Dermis microvascular lymphatic vessel endothelial cell (primary cell): Measurements from ENCODE around the gene WAS. TPM values are rescaled to one million over a fixed set of nuclear protein-coding genes. Genes with fewer than 3 reads are reported as not detected.
"Not testable (repeated sequence)": the region's sequence is repeated elsewhere in the genome, so short reads cannot be mapped to it uniquely, and the experiment has no call there.

ENCODE experiments used
- DNase-seq, 2 donors: peaks; one replicate each; pipeline versions ENCODE4 v3.0.0 to v3.0.0-alpha.2; 2010; ENCODE audit warnings: low read depth in 2 of 2
- total RNA-seq: library from RNA; depleted of rRNA; stranded (reverse); fragments of >200 nt; gene quantifications from 2 replicates; pipeline ENCODE4 v1.2.1, GENCODE V29; 2014

Gene WAS
- 0.25 TPM in 1 of 2 replicates, not detected in the other for total RNA-seq

DNA sequence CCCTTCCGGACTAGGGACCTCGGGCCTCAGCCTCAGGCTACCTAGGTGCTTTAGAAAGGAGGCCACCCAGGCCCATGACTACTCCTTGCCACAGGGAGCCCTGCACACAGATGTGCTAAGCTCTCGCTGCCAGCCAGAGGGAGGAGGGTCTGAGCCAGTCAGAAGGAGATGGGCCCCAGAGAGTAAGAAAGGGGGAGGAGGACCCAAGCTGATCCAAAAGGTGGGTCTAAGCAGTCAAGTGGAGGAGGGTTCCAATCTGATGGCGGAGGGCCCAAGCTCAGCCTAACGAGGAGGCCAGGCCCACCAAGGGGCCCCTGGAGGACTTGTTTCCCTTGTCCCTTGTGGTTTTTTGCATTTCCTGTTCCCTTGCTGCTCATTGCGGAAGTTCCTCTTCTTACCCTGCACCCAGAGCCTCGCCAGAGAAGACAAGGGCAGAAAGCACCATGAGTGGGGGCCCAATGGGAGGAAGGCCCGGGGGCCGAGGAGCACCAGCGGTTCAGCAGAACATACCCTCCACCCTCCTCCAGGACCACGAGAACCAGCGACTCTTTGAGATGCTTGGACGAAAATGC, at the start of gene WAS:
Gene WAS, plus strand, starts transcription at position 389 of the 572 bp plus-strand sequence. Its CDS starts 55 bp downstream, at position 444.
- no peak for DNase-seq

DNA sequence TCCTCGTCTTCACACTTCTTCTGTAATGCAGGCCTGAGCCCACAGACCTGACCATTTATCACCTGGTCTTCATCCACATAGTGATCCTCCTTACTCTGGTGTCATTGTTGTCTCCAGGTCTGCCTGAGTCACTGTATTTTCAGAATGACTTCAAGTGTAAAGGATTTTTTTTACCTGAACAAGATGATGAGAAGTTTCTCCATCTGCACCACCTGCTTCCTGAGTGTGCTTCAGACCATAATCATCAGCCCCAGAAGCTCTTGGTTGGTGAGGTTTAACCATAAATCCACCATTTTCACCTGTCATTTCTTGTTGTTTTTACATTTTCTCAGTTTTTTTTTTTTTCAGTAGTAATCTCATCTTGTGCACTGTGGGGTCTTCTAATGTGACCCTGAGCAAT, 47.3 kb upstream of the WAS start:
- DNase-seq = no peak

DNA sequence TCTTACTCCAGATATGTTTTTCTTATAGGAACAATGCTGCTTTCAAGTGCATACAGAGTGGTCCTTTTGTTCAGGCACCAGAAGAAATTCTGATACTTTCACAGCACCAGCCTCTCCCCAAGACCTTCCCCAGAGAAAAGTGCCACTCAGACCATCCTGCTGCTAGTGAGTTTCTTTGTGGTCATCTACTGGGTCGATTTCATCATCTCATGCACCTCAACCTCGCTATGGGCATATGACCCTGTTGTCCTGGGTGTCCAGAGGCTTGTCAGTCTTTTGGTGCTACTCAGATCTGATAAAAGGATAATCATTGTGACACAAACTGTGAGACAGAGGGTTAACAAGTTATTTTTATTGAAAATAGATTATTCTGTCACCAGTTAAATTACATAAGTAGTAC, 46.8 kb upstream of the WAS start:
- no peak for DNase-seq

DNA sequence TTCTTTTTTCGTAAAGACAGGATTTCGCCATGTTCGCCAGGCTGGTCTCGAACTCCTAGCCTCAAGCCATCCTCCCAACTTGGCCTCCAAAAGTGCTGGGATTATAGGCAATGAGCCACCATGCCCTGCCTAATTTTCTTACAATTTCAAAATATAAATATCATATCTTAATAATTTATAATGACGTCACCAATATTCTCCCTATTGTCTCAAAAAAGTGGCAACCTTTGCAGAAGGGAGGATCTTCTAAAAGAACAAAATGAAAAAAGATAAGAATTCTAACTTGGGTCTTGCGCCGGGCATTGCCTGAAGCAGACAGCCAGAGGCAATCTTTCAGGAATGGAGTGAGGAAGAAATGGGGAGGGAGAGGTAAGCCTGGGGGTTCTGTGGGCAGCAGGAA, 37.9 kb upstream of the WAS start:
- no peak for DNase-seq

DNA sequence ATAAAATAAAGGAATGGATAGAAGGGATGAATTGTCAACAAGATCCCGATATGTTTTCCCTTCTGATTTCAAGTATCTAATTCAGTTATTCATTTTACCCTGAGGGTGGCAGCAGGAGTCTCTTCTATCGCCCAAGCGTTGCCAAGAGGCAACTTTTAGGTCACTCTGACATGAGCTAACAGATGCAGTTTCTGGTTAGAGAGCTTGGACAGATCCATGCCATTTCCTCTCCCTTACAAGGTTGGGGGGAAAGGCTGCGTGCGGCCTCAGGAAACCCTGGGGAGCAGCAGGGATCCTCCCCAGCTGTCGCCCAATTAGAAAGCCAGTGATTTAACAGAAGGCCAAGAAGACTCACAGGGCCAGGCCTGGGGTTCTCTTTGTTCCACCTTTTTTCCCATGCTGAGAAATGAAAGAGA, 35.3 kb upstream of the WAS start:
- DNase-seq = peak; percentile 15 to 49

DNA sequence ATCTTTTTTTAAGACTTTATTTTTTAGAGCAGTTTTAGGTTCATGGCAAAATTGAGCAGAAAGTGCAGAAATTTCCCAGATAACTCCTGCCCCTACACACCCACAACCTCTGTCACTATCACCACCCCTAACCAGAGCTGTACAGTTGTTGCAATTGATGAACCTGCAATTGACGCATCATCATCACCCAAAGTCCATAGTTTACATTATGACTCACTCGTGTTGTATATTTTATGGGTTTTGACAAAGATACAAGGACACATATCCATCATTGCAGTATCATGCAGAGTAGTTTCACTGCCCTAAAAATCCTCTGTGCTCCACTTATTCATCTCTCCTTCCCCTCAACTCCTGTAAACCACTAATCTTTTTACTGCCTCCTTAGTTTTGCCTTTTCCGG, 34.5 kb upstream of the WAS start:
- DNase-seq = no peak

DNA sequence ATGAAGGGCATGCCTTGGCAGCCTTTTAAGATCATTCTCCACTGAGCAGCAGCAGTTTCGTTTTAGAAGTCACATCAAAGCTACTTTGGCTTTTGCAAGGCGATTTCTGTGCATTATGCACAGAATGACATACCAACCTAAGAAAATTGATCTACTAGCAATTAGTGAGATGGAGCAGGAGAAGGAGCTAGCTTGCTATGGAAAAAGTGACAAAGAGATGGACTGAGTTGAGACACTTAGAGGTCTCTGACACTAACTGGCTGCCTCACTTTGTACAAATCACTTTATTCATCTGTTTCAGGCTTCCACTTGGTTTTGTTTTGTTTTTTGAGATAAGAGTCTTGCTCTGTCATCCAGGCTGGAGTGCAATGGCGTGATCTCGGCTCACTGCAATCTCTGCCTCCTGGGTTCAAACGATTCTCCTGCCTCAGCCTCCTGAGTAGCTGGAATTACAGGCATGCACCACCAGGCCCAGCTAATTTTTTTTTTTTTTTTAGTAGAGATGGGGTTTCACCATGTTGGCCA, 31.5 kb upstream of the WAS start:
- not testable (repeated sequence) for DNase-seq

DNA sequence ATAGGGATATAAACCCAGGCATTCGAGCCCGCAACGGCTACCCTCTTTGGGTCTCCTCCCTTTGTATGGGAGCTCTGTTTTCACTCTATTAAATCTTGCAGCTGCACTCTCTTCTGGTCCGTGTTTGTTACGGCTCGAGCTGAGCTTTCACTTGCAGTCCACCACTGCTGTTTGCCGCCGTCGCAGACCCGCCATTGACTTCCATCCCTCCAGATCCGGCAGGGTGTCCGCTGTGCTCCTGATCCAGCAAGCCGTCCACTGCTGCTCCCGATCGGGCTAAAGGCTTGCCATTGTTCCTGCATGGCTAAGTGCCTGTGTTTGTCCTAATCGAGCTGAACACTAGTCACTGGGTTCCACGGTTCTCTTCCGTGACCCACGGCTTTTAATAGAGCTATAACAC, 28.9 kb upstream of the WAS start:
- DNase-seq = not testable (repeated sequence)

DNA sequence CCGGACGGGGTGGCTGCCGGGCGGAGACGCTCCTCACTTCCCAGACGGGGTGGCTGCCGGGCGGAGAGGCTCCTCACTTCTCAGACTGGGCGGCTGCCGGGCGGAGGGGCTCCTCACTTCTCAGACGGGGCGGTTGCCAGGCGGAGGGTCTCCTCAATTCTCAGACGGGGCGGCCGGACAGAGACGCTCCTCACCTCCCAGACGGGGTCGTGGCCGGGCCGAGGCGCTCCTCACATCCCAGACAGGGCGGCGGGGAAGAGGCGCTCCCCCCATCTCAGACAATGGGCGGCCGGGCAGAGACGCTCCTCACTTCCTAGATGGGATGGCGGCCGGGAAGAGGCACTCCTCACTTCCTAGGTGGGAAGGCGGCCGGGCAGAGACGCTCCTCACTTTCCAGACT, 23.9 kb upstream of the WAS start:
- not testable (repeated sequence) for DNase-seq

DNA sequence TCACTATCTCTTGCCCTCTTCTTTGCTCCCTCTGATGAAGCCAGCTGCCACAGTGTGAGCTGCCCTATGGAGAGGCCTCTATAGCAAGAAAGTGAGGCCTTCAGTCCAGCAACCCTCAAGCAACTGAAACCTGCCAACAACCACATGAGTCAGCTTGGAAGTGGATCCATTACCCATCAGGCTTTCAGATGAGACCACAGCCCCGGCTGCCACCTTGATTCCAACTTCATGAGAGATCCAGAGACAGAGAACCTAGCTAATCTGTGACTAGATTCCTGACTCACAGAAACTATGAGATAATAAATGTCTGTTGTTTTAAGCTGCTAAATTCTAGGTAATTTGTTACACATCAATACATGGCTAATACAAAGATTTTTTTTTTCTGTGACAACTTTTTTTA, 20.4 kb upstream of the WAS start:
- no peak for DNase-seq

DNA sequence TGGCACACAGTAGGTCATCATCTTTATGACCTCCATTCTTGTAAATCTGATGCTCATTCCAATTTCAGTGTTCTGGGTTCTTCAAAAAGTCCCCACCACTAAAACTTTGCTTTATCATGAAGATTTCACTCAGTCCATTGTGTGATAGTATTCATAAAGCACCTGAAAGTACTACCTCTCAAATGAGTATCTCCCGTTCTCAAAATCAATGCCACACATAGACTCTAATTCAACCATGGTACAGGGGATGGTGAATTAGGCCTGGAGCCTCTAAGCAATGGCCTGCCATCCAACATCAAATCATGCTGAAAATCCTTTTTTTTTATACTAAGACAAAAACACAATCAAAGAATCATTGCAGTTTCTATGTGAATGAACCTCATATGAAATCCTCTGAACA, 19.4 kb upstream of the WAS start:
- DNase-seq = no peak

DNA sequence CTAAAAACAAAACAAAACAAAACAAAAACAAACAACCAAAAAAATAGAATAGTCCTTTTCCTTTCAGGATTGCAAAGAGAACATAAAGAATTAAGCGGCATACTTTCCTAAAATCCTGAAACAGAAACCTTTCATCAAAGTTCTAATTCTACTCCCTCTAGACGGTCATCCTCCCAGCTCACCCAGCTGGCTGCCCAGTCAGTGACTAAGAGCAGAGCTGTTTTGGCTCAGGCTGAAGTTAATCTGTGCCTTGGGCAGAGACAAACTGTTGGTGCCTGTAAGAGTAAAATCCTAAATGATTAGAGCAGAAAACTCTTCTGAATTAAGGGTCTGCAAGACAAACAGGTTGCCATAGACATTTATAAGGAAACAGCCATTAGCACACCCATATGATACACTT, 17.6 kb upstream of the WAS start:
- no peak for DNase-seq

DNA sequence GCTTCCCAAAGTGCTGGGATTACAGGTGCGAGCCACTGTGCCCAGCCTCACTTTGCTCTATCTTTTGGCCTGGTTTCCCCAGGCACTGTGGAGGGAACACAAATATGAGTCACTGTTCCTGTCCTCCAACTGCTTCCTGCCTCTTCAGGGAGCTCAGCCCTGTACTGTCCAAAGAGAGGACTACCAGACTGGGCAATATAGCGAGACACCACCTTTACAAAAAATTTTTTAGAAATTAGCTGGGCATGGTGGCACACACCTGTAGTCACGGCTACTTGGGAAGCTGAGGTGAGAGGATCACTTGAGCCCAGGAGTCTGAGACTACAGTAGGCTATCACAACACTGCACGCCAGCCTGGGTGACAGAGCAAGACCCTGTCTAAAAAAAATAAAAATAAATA, 16.9 kb upstream of the WAS start:
- DNase-seq = no peak

DNA sequence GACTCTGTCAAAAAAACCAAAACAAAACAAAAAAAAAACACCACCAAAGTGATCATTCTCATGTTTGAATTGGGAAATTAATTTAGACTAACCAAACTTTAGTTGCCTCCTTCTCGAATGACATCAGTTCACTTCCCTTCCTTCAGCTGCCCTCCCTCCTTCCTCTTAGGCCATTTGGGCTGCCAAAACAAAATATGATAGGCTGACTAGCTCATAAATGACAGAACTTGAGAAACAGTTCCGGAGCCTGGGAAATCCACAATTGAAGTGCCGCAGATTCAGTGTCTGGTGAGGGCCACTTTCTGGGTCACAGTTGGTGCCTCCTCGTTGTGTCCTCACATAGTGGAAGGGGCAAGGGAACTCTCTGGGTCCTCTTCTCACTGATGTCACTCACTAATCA, 16.1 kb upstream of the WAS start:
- DNase-seq = no peak

DNA sequence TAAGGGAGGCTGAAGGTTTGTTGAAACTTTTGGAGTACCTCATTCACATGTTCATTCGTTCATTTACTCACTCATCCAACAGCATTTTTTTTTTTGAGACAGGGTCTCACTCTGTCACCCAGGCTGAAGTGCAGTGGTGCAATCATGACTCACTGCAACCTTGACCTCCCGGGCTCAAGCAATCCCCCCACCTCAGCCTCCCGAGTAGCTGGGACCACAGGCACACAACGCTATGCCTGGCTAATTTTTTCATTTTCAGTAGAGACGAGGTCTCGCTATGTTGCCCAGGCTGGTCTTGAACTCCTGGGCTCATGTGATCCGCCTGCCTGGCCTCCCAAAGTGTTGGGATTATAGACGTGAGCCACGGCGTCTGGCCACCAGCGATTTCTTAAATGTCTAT, 15.4 kb upstream of the WAS start:
- DNase-seq = not testable (repeated sequence)

DNA sequence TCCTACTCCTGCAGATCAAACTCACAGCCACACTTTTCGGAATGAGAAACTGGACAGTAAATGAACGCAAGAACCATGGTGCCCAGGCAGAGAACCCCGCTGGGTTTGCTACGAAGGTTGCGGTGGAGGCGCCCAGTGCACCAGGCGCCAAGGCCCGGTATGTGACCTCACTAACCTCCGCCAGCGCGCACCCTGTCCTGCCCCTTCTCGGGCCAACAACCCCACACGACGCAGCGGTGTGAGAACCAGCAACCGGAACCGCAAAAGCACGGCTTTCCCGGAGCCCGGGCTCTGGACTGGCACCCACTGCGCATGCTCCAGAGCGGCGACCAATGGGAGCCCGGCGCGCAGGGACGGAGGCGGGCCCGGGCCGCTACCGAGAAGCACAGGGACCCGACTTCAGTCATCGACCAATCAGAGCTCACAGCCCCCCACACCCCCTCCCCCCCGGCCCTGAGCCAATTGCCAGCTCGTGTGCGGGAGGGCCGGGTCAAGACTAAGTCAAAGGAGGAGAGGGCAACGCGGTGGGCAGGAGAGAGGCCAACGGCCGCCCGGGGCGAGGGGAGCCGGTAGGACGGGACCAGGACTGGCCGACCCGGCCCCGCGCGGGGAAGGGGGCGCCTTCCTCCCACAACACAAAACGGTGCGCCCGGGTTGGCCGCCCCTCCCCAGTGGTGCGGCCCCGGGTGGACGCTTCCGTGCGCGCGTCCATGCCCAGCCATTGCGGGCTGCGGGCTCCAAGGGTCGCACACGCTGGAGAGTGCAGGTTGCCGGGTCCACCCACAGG, 7.3 kb upstream of the WAS start:
- peak; percentile 65 to 92 for DNase-seq

DNA sequence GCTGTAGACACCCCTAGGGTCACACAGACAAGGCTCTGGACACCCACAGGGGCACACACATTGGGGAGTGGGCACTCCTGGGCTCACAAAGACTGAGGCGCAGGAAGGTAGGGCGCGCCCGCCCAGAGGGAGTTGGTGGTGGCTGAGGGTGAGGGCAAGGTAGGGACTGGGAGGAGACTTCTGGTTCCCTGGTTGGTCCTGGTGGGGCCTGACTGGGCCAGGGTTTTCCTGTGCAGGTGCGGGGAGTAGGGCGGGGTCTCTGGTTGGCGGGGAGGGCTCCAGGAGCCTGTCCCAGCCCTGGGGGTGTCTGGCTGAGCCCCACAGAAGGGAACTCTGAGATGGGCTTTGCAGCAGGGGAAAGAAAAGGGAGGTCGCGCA, 6.7 kb upstream of the WAS start:
- no peak for DNase-seq

DNA sequence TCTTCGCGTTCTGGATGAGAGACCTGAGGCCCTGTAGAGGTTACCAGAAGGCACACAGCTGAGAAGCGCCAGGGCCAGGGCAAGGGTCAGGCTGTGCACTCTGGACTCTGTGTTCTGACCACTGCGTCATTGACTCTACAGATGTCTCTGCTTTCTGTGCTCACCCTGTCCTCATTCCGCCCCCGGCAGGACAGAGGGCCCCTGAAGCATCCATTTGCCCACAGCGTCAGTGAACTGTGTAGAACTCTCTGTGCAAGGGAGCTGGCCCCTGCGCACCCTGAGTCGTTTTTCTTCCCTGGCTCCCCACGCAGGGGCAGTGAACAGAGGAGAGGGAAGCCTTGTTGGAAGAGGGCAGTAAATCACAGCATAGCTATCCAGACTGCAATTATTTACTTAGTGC, 6.1 kb upstream of the WAS start:
- DNase-seq = no peak

DNA sequence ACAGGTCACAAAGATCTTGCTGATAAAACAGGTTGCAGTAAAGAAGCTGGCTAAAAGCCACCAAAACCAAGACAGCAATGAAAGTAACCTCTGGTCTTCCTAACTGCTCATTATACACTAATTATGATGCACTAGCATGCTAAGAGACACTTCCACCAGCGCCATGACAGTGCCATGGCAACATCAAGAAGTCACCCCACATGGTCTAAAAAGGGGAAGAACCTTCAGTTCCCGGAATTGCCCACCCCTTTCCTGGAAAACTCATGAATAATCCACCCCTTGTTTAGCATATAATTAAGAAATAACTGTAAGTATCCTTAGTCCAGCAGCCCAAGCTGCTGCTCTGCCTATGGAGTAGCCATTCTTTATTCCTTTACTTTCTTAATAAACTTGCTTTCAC, 3.1 kb upstream of the WAS start:
- DNase-seq = not testable (repeated sequence)

DNA sequence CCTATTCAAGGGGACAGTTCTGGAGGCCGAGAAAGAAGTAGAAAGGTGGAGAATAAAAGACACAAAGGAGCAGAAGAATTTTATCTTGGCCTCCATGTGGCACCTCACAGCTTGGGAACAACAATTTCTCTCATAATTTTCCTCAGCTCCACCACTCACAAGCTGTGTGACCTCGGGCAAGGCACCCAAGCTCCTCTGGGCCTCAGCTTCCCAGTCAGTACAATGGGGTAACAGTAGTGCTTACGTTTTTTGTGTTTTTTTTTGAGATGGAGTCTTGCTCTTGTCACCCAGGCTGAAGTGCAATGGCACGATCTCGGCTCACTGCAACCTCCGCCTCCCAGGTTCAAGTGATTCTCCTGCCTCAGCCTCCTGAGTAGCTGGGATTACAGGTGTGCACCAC, 2.7 kb upstream of the WAS start:
- DNase-seq = not testable (repeated sequence)

DNA sequence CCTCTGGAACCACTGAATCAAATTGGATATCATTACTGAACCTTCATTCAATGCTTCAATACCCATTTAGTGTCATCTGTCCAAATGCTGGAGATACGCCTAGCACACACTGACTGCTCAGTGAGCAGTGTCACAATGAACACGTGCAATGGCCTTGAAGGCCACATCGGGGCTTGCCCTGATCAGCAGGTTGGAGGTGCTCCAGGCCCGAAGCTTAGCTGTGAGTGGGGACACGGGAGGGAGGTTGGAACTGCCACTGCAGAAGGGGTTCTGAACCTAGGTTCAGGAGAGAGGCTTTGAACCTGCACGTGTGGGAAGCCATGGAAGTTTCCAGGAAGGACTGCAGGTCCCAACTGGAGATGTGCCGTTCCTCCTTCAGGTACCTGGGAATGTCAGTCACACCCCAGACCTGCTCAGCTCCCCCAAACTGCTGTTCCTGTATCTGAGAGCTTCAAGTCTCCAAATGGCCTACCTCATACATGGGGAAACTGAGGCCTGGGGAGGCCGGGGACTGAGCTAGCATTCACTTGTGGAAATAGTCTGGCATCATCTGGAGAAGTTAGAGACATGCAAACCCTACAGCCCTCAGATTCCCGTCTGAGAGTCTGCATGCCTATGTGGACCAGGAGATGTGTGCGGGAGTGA, 1.9 kb upstream of the WAS start:
- DNase-seq = no peak

DNA sequence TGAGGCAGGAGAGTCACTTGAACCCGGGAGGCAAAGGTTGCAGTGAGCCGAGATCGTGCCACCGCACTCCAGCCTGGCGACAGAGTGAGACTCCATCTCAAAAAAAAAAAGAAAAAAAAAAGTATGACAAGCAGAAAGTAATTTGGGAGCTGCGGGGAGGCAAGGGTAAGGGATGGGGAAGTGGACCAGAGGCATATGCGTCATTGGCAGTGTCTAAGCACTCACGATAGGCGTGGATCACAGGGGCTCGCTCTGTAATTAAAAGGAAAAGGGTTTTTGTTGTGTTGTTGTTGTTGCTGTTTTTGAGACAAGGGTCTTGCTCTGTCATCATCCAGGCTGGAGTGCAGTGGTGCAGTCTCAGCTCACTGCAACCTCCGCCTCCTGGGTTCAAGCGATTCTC, 804 bp upstream of the WAS start:
- DNase-seq = not testable (repeated sequence)

DNA sequence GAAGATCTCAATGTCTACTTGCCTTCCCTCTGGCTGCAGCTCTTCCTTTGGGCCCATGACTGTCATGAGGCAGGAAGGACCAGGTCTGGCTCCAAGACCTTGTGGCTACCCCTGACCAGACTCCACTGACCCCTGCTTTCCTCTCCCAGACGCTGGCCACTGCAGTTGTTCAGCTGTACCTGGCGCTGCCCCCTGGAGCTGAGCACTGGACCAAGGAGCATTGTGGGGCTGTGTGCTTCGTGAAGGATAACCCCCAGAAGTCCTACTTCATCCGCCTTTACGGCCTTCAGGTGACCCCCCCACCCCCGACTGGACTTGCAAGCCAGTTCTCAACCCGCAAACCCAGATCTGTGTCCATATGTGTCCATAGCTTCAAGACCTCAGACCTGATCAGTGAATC, 535 bp downstream of the WAS start:
- DNase-seq = no peak
